ENCODE results near the gene XRCC4. TPM values are rescaled to one million over a fixed set of nuclear protein-coding genes. Genes with fewer than 3 reads are reported as not detected.

Gene XRCC4
- total RNA-seq, 1 donor from 2014 or later: 12.9 TPM

DNA sequence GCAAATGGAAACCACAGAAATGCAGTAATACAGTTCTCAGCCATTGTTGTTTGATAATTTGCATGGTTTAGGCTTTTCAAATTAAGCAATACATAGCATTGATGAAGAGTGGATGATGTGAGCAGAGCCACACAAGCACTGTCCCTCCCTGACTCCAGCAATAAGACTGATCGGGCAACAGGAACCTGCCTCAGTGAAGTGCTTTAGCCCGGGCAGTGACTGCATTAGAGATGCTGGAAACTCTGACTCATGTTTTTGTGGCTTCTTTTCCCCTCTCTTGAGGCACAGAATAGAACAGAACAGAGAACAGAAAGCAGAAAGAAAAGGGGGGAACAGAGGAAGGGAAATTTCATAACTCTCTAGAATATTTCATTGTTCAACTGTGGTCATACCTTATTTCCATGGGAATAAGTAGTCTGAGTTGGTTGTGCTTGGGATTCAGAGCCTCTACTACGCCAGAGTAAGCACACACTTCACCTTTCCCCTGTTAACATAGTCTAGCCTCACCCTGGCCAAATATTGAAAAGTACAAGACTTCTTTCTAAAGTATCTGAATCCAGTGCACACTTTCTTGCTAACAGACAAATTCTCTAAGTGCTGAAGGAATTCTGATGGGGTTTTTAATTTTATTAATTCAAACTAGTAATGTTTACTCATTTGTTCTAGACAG, 229.4 kb downstream of the XRCC4 start:
- H3K9me3 Mint-ChIP-seq (ENCODE audit: low read depth): no peaks in the 10 kb centered on the region
- TF ChIP-seq, protein P1, sequence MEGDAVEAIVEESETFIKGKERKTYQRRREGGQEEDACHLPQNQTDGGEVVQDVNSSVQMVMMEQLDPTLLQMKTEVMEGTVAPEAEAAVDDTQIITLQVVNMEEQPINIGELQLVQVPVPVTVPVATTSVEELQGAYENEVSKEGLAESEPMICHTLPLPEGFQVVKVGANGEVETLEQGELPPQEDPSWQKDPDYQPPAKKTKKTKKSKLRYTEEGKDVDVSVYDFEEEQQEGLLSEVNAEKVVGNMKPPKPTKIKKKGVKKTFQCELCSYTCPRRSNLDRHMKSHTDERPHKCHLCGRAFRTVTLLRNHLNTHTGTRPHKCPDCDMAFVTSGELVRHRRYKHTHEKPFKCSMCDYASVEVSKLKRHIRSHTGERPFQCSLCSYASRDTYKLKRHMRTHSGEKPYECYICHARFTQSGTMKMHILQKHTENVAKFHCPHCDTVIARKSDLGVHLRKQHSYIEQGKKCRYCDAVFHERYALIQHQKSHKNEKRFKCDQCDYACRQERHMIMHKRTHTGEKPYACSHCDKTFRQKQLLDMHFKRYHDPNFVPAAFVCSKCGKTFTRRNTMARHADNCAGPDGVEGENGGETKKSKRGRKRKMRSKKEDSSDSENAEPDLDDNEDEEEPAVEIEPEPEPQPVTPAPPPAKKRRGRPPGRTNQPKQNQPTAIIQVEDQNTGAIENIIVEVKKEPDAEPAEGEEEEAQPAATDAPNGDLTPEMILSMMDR (IDR thresholded peaks at IDR 0.05; ENCODE audit: unreplicated experiment): no peak
- peaks cover 6% of the 10 kb centered on the region for H3K4me1 Mint-ChIP-seq (ENCODE audit: low read depth)
- no peaks in the 10 kb centered on the region for H3K36me3 Mint-ChIP-seq (ENCODE audit: insufficient read depth)
- H3K4me3 Mint-ChIP-seq (ENCODE audit: low read depth): no peak overlapping the region
- no peaks in the 10 kb centered on the region for H3K27me3 Mint-ChIP-seq
- peak overlapping the region; percentile 62 for H3K27ac Mint-ChIP-seq
- DNase-seq (ENCODE audit: low spot score, unreplicated experiment): no peak

DNA sequence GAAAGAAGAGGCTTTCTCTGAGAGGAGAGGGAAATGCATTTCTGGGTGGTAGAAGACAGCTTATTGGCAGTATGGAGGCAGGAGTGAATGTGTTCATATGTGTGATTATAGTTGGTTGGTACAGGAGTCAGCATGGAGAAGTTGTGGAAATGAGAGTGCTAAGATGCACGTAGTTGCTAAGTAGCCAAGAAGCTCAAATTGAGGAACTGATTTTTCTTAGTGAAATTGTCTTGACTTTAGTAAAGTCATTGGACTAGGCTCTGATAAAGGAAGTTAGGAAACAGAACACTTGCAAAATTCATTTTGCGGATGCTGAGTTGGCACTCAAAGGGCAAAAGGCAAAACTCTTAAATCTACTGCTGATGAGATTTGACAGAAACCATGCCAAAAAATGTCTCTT, 235.3 kb downstream of the XRCC4 start:
- peaks cover 7% of the 10 kb centered on the region for H3K36me3 Mint-ChIP-seq (ENCODE audit: insufficient read depth)
- TF ChIP-seq, protein P1 (IDR thresholded peaks at IDR 0.05; ENCODE audit: unreplicated experiment): no peak
- DNase-seq (ENCODE audit: low spot score, unreplicated experiment): no peak
- H3K27me3 Mint-ChIP-seq: no peaks in the 10 kb centered on the region
- H3K4me1 Mint-ChIP-seq (ENCODE audit: low read depth): peaks cover 4% of the 10 kb centered on the region
- H3K4me3 Mint-ChIP-seq (ENCODE audit: low read depth): no peak overlapping the region
- H3K27ac Mint-ChIP-seq: no peak overlapping the region
- peaks cover 11% of the 10 kb centered on the region for H3K9me3 Mint-ChIP-seq (ENCODE audit: low read depth)

DNA sequence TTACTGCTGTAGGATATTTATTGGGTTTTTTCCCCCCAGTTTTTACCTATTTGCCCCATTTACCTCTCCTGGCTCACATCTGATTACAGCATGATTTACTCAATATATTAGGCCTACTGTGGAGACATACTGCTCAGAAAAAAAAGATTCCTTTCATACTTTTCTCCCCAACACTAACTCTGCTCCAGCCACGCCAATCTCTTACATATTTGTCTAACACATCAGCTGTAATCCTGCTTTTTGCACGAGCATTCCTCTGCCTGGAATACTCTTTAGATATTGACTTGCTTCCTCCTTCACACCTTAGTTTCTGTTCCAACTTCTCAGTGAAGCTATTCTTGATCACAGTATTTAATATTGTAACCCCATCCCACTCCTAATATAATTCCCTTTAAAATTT, 236.1 kb downstream of the XRCC4 start:
- no peaks in the 10 kb centered on the region for H3K27me3 Mint-ChIP-seq
- TF ChIP-seq, protein P1 (IDR thresholded peaks at IDR 0.05; ENCODE audit: unreplicated experiment): no peak
- H3K36me3 Mint-ChIP-seq (ENCODE audit: insufficient read depth): peaks cover 7% of the 10 kb centered on the region
- DNase-seq (ENCODE audit: low spot score, unreplicated experiment): no peak
- no peak overlapping the region for H3K27ac Mint-ChIP-seq
- no peak overlapping the region for H3K4me3 Mint-ChIP-seq (ENCODE audit: low read depth)
- H3K9me3 Mint-ChIP-seq (ENCODE audit: low read depth): peaks cover 11% of the 10 kb centered on the region
- H3K4me1 Mint-ChIP-seq (ENCODE audit: low read depth): peaks cover 4% of the 10 kb centered on the region

DNA sequence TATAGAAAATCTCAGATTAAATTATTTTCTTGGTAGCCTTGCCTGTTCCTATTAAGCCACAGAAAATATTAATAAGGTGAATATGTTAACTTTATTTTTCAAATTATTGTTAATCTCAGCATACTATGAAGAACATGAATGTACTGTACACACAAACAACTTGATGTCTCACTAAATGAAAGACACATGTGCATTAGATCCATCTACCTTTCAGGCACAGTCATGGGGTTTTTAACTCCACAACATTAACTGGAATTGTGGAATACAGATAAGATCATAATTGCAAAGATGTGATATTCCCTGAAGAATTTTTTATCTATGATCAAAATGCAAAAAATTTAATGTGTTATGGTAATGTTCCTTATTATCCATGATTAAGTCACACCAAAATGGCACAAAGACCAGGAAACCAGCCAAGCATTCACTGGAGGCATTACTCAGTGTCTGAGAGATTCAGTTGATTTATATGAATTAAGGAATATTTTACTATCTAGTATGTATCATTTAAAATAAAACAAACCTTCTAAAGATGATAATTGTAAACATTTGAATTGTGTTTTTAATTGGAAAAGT, 244.2 kb downstream of the XRCC4 start:
- Mint-ChIP-seq H3K9me3 (ENCODE audit: low read depth) (peaks cover 6% of the 10 kb centered on the region), H3K4me3 (ENCODE audit: low read depth) (no peak overlapping the region), H3K27ac (no peak overlapping the region), H3K36me3 (ENCODE audit: insufficient read depth) (no peaks in the 10 kb centered on the region), H3K27me3 (no peaks in the 10 kb centered on the region), H3K4me1 (ENCODE audit: low read depth) (no peaks in the 10 kb centered on the region)
- DNase-seq (ENCODE audit: low spot score, unreplicated experiment): no peak
- TF ChIP-seq, protein P1 (IDR thresholded peaks at IDR 0.05; ENCODE audit: unreplicated experiment): no peak

DNA sequence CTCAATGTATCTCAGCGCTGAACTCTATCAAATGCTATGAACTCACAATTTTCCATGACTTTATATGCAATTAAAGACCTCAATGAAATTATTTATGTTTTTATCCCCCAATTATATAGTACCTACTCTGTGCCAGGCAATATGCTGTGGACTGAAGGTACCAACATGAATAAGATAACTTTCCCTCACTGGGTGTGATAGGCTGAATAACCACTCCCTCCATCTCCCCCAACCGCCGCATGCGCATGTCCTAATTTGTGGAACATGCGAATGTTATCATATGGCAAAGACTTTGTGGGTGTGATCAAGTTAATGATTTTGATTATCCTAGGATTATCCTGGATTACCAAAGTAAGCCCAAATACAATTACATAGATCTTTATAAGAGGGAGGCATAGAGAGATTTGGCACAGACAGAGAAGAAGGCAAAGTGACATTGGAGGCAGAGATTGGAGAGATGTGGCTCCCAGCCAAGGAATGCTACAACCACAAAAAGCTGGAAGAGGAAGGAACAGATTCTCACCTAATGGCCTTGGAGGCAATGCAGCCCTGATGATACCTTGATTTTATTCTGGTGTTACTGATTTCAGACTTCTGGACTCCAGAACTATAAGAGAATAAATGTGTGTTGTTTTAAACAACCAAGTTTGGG, 245.1 kb downstream of the XRCC4 start:
- no peak overlapping the region for H3K27ac Mint-ChIP-seq
- no peaks in the 10 kb centered on the region for H3K4me1 Mint-ChIP-seq (ENCODE audit: low read depth)
- no peak overlapping the region for H3K4me3 Mint-ChIP-seq (ENCODE audit: low read depth)
- peaks cover 6% of the 10 kb centered on the region for H3K9me3 Mint-ChIP-seq (ENCODE audit: low read depth)
- TF ChIP-seq, protein P1 (IDR thresholded peaks at IDR 0.05; ENCODE audit: unreplicated experiment): no peak
- H3K27me3 Mint-ChIP-seq: no peaks in the 10 kb centered on the region
- no peaks in the 10 kb centered on the region for H3K36me3 Mint-ChIP-seq (ENCODE audit: insufficient read depth)
- no peak for DNase-seq (ENCODE audit: low spot score, unreplicated experiment)

Data from progenitor cell of endocrine pancreas (in vitro differentiated cells).